ENCODE data around the gene FAF1.
"Not testable (repeated sequence)": the region's sequence is repeated elsewhere in the genome, so short reads cannot be mapped to it uniquely, and the experiment has no call there.

FAF1 gene

DNA sequence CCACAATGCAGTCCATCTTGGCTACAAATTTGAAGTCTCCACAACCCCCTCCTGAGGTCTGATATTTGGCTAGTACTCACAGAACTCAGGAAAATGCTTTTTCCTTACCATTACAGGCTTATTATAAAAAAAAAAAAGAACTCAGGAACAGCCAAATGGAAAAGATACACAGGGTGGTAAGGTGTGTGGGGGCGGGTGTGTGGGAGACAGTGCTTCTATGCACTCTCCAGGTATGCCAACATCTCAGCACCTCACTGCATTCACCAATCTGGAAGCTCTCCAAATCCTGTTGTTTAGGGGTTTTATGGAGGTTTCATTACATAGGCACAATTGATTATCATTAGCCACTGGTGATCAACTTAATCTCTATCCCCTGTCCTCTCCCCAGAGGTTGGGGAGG lies 126.9 kb downstream of the FAF1 start:
- no peak for DNase-seq

DNA sequence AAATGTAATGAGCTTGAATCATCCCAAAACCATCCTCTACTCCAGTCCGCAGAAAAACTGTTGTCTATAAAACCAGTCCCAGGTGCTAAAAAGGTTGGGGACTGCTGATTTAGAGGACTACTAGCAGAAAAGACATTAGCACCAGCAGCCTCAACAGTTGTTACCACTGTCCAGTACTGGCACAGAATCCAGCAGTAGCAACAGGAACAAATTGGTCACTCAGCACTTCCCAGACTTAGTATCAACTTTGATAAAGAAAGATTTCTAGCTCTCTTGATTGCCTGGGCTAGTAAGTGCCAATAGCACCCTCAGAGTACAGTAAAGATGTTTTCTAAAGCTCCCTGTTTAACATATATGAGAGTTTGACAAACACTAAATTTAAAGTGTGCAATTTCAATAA lies 127.9 kb downstream of the FAF1 start:
- no peak for DNase-seq

- DNase-seq = no peak
Observed at GRCh38 chr1:50831300-50832061, 128.6 kb downstream of the FAF1 start.

DNA sequence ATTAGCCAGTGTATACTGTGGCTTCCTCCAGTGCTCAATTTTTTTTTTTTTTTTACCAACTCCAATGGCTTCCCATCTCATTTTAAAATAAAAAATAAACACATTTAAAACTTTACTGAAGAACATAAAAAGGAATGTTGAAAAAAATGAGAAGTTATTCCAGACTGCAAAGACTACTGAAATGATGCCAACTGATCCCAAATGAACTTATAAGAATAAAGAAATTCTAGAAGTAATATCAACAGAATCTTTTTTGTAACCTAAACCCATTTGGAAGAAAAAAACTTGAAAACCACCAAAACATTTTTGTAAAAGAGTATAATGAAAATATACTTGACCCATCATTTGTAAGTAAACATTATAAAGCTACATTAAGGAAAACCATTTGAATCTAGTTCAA lies 129.4 kb downstream of the FAF1 start:
- DNase-seq = no peak

DNA sequence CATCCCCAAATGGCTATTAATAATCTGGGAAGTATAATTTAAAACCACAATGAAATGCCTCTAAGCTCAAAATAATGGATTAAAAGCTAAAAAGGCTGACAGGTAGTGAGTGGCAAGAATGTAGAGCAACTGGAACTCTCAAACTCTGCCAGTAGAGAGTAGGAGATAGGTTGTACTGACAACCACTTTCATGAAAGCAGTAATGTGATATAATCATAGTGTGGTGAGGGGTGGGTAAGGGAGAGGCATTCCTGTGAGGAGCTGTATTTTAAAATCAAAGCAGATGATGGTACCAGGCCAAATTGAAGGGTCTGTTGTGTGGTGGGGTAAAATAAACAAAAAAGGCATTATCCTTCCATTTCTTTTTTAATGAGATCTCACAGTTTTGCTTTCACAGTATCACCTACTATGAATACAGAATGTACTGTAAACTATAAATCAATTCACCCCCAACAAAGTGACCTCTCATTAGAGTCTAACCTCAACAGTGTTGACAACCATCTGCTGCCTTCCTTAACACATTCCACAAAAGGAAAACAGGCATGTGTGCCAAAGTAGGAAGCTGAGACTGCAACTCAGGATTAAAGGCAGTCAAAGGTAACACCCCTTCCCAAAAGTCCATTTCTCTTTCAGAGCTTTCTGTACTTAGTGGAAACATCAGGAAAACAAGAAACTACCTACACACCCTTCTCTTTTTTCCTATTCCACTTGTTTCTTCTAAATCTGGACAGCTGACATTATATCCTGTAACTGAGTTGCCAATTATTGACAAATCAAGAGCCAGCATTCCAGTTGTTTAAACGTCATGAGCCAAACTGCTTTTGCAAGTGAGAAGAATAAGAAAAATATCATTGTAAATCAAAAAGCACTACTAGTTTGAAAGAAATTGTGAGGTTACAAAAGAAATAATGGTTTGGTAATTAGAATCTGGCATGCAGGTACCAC lies 130.8 kb downstream of the FAF1 start:
- no peak for DNase-seq

GRCh38 chr1:50827546-50827945 lies 132.5 kb downstream of the FAF1 start:
- DNase-seq = no peak

GRCh38 chr1:50826792-50827191 lies 133.3 kb downstream of the FAF1 start:
- not testable (repeated sequence) for DNase-seq

- DNase-seq = no peak
Observed at GRCh38 chr1:50822035-50822776, 137.9 kb downstream of the FAF1 start.

GRCh38 chr1:50820545-50820944 lies 139.5 kb downstream of the FAF1 start:
- no peak for DNase-seq

DNA sequence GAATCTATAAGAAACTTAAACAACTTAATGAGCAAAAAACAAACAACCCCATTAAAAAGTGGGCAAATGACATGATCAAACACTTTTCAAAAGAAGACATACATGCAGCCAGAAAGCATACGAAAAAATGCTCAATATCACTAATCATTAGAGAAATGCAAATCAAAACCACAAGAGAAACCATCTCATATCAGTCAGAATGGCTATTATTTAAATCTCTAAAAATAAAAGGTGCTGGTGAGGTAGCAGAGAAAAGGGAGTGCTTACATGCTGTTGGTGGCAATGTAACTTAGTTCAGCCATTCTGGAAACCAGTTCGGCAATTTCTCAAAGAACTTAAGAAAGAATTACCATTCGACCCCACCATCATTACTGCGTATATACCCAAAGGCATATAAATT lies 147.7 kb downstream of the FAF1 start:
- no peak for DNase-seq

GRCh38 chr1:50808296-50808695 lies 151.8 kb downstream of the FAF1 start:
- no peak for DNase-seq

- no peak for DNase-seq
Observed at GRCh38 chr1:50796272-50796671, 163.8 kb downstream of the FAF1 start.

- no peak for DNase-seq
Observed at GRCh38 chr1:50793521-50793920, 166.5 kb downstream of the FAF1 start.

DNA sequence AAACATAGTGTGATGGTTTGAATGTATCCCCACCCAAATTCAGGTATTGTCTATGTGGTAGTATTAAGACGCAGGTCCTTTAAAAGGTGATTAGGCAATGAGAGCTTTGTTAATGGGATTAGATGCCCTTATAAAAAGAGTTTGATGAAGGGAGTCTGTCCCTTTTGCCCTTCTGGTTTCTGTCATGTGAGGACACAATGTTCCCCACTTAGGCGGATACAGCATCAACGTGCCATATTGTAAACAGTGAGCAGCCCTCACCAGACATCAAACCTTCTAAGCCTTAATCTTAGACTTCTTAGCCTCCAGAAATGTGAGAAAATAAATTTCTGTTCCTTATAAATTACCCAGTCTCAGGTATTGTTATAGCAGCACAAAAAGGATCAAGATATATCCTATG lies 172.8 kb downstream of the FAF1 start:
- no peak for DNase-seq

DNA sequence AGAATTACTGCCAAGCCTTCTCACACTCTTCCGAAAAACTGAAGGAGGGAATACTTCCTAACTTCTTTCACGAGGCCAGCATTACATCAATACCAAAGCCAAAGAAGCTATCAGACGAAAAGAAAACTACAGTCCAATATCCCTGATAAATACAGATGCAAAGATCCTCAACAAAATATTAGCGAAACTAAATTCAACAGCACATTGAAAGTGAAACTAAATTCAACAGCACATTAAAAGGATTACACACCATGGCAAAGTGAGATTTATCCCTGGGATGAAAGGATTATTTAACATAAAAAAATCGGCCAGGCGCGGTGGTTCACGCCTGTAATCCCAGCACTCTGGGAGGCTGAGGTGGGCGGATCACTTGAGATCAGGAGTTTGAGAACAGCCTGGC lies 176.8 kb downstream of the FAF1 start:
- DNase-seq = no peak

- no peak for DNase-seq
Observed at GRCh38 chr1:50780797-50781196, 179.3 kb downstream of the FAF1 start.

DNA sequence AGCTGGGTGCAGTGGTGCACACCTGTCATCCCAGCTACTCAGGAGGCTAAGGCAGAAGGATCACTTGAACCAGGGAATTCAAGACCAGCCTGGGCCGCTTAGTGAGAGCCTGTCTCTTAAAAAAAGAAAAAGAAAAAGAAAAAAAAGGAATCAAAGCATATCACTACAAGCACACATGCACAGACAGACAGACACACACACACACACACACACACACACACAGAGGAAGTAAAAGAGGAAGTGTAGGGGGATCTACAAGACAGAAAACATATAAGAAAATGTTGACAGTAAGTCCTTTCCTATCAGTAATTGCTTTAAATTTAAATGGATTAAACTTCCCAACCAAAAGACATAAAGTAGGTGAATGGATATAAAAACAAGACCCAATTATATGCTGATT lies 180.3 kb downstream of the FAF1 start:
- DNase-seq = no peak

DNA sequence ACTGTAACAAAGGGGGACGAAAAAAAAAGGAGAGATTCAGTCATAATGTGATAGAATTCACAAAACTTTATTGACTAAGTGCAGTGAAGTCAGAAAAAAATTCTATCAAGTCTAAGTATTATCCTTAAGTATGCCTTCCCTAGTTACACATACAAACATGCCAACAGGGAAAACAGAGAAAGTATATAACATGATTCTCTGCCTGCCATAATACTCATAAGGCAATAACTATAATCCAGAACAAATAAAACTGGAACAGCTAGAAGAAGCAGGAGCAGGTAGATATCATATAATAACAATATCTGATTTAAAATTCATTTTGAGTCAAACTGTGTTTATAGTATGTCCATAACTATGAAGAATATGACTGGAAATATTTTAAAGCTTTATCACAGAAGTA lies 184.3 kb downstream of the FAF1 start:
- no peak for DNase-seq

DNA sequence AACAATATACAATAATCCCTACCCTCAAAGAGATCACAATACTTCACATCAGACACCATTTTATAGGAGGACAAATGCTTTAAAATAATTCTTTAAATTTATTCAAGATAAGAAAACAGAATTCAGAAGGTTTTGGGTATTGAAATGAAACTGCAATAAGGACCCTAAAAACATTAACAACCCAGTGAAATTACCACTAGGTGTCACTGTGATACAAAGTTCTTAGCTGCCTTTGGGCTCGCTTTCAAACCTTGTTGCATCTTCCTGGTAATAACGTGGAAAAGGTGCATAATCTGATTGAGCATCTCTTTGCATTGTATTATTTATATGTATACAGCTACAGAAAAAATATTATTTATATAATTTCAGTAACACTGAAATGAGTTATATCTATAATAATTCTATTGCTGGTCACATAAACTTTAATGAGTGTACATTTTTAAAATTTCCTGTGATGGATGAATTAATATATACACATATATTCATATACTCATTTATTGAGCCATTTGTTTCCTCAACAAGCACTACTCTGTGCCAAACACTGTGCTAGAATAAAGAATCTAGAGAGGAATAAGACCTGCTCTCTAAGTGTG lies 185.2 kb downstream of the FAF1 start:
- no peak for DNase-seq

- DNase-seq = no peak
Observed at GRCh38 chr1:50766688-50767087, 193.4 kb downstream of the FAF1 start.

DNA sequence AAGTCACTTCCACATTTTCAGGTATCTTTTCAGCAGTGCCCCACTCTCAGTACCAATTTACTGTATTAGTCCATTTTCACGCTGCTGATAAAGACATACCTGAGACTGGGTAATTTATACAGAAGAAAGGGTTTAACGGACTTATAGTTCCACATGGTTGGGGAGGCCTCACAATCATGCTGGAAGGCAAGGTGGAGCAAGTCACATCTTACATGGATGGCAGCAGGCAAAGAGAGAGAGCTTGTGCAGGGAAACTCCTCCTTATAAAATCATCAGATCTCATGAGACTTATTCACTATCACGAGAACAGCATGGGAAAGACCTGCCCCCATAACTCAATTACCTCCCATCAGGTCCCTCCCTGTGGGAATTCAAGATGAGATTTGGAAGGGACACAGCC lies 203.5 kb downstream of the FAF1 start:
- not testable (repeated sequence) for DNase-seq

GRCh38 chr1:50754764-50755163 lies 205.3 kb downstream of the FAF1 start:
- DNase-seq = not testable (repeated sequence)

DNA sequence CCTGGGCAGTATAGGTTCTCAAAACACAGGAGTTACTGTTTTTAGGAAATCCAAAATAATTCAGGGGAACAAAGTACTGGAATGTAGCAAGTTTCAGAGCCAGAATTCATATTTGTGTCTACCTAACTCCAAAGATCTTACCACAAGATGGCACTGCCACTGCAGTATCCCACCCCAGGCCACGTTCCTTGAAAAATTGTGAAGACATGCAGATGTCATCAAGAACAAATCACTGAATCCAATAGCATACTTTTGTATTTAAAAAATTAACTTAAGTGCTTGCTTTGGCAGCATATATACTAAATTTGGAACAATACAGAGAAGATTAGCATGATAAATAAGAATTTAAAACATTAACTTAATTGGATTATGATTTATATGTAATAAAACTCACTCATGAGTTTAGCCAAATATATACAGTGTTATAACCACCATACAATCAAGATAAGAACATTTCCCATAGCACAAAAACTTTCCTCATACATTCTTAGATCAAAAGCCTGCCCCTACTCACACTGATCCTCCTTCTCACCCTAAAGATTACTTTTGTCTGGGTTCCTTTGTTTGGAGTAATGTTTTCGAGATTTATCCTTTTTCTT lies 209.9 kb downstream of the FAF1 start:
- no peak for DNase-seq

Data from activated CD8-positive, alpha-beta memory T cell treated with anti-CD3 and anti-CD28 coated beads, Interleukin-2, amount 50 U/mL, for 4 hours (primary cell).